Heart left ventricle (tissue), 13 donors: Measurements from ENCODE around the gene TIPARP.

Experiments used
- POLR2A ChIP-seq, 2 donors: fragments of 450-650 bp; IDR thresholded peaks; one replicate each; pipeline ENCODE4 v1.6.1; 2017; ENCODE audit warnings: antibody characterized with exemption in 2 of 2, mild to moderate bottlenecking in 2 of 2, moderate library complexity in 2 of 2
- TF ChIP-seq, protein P1 (sequence below), 12 donors: fragments of 200-600 bp; sonication (generic) in 4 of 12; IDR thresholded peaks; one replicate each; pipeline versions ENCODE4 v1.5.0 to v1.8.0; 2018 to 2022; ENCODE audit warnings: antibody characterized with exemption in 12 of 12, mild to moderate bottlenecking in 5 of 12
- donor health status: ischemic (EF 13 %, LVEDD 7.1; RV severe dilation, severe dysfunction).
- donor health status: DM: no; HTN: yes; CAD: no.
- donor health status: DM: no; HTN: no; CAD: no.
- donor health status: ischemic (EF 25% LVEDD 6.9; RV normal size, moderate dysfunction).
- donor health status: ischemic (EF 25% LVEDD 5.7; RV mildly dilated, moderate dysfunction).
- donor health status: ischemic (EF 35%, LVEDD 5.7; RV mildly dilated, moderate dysfunction).
- donor health status: nonischemic (EF 11% LVEDD 7.7; RV severe dilation, severe dysfunction).
- donor health status: DM: yes; HTN: yes; CAD: no.
- donor health status: PGD.
- donor health status: ischemic (EF 29% LVEDD 5.4; RV normal size, mild dysfunction).
- donor health status: nonischemic (EF 23%, LVEDD 6.1; RV moderate dilation, normal function).

DNA sequence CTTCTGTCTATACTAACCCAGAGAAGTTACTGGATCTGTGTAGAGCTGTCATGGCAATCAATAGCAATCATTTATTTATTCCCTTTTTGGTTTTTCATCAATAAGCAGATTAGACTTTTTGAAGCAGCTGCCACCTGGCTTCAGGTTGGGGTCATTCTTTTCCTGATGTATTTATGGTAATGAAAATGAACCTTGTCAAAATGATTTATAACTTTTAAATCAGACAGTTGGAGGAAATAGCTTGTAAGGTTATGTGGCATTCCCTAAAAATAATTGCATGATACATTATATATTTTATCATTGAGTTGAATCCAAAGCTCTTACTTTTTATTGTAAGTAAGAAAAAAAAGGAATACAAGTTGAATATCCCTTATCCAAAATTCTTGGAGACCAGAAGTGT, 8.6 kb downstream of the TIPARP start:
- TF ChIP-seq, protein P1, sequence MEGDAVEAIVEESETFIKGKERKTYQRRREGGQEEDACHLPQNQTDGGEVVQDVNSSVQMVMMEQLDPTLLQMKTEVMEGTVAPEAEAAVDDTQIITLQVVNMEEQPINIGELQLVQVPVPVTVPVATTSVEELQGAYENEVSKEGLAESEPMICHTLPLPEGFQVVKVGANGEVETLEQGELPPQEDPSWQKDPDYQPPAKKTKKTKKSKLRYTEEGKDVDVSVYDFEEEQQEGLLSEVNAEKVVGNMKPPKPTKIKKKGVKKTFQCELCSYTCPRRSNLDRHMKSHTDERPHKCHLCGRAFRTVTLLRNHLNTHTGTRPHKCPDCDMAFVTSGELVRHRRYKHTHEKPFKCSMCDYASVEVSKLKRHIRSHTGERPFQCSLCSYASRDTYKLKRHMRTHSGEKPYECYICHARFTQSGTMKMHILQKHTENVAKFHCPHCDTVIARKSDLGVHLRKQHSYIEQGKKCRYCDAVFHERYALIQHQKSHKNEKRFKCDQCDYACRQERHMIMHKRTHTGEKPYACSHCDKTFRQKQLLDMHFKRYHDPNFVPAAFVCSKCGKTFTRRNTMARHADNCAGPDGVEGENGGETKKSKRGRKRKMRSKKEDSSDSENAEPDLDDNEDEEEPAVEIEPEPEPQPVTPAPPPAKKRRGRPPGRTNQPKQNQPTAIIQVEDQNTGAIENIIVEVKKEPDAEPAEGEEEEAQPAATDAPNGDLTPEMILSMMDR (IDR thresholded peaks at IDR 0.05) = no peak
- TF ChIP-seq POLR2A (IDR thresholded peaks at IDR 0.05) = no peak
